Psoas muscle (tissue), 8 donors: ENCODE measurements around the gene MRPL24. TPM values are rescaled to one million over a fixed set of nuclear protein-coding genes. Genes with fewer than 3 reads are reported as not detected.

Source experiments
- ATAC-seq, 4 donors: fragments of 200-7000 bp; cut with Tn5 transposase; one replicate each; pipeline ENCODE4 v1.9.1; 2020; ENCODE audit warnings: moderate library complexity in 3 of 4, mild to moderate bottlenecking in 2 of 4
- DNase-seq, 2 donors: peaks; one replicate each; pipeline ENCODE4 v3.0.0-alpha.2; 2020
- H3K27ac ChIP-seq: fragments of 200-600 bp; one replicate; pipeline ENCODE4 v1.8.0; 2022
- H3K27me3 ChIP-seq, 3 donors: fragments of 200-600 bp in 1 of 3; one replicate each; pipeline versions ENCODE4 v1.6.1 to v1.8.0; 2013 to 2022; ENCODE audit warnings: low read length in 2 of 3, mild to moderate bottlenecking in 2 of 3, moderate library complexity in 1 of 3; ENCODE audit not compliant: insufficient read depth in 3 of 3
- H3K36me3 ChIP-seq, 2 donors: fragments of 200-600 bp in 1 of 2; one replicate each; pipeline versions ENCODE4 v1.6.1 to v1.8.0; 2013 to 2022; ENCODE audit warnings: low read depth in 1 of 2, mild to moderate bottlenecking in 1 of 2, moderate library complexity in 1 of 2; ENCODE audit not compliant: insufficient read depth in 1 of 2
- H3K4me1 ChIP-seq: fragments of 200-600 bp; one replicate; pipeline ENCODE4 v1.8.0; 2022
- H3K4me3 ChIP-seq: fragments of 200-600 bp; one replicate; pipeline ENCODE4 v1.8.0; 2022; ENCODE audit warnings: mild to moderate bottlenecking
- H3K9me3 ChIP-seq: fragments of 200-600 bp; one replicate; pipeline ENCODE4 v1.8.0; 2022
- CTCF ChIP-seq: fragments of 200-600 bp; IDR thresholded peaks from one replicate; pipeline ENCODE4 v1.8.0; 2022; ENCODE audit warnings: antibody characterized with exemption
- WGBS, 3 donors: extraction: QIAGEN DNeasy Blood & Tissue Kit; methylation state at CpG; one replicate each; pipeline versions ENCODE4 v1.1.6 to v1.1.7; 2013; 5-methylcytosine and 5-hydroxymethylcytosine counted together
- intact Hi-C, 2 donors: fragments of 100-400 bp; cut with DNase I; formaldehyde crosslinking; loops; one replicate each; pipeline versions ENCODE4 v1.11.0 to v1.14.2; 2022
- polyA plus RNA-seq, 3 donors: library from polyadenylated mRNA; stranded (reverse); fragments of 200-250 nt; gene quantifications; one replicate each; pipeline ENCODE4 v1.2.3, GENCODE V29; 2013
- total RNA-seq, 4 donors: library from RNA; stranded (reverse); fragmentation: NEBNext Ultra II Directional in 2 of 4; extraction: Animal tissue kit (Norgen Biotek cat#: 25700) in 2 of 4; gene quantifications; one replicate each; pipeline versions ENCODE4 v1.2.1 to v1.2.4, GENCODE V29; 2021 to 2023
- donor health status: healthy with polysubstance abuse.
- donor health status: DM: no; HTN: no; CAD: no; lungs with moderate emphysema.
- donor health status: Bipolar disorder and iron deficiency.
- donor health status: healthy.
- donor health status: DM: yes; HTN: yes; CAD: no.
- donor health status: DM: no; HTN: no; CAD: no.
- donor health status: DM: no; HTN: no; CAD: no.
- donor health status: DM: yes; HTN: yes; CAD: no.

The MRPL24 gene
- total and polyA plus RNA-seq, 7 donors = 86.1 to 174 (median 137) TPM

- intact Hi-C loops = loop anchor here (1.0 to 5.0 kb wide), 4 partner anchors 35 to 67 kb away; partner anchors contain the start of gene PRCC (in 1 of the 2)
- DNase-seq (peak; percentile 88 to 94), ATAC-seq (peak; percentile 73 to 78 (median 74))
- H3K27ac ChIP-seq = peak overlapping the region; percentile 67
- peaks cover 7 to 51% of the 10 kb centered on the region in 2 donors for H3K36me3 ChIP-seq
- WGBS, 3 donors = 11 to 14% (median 11%) methylated on average over 17 to 18 of the region's 18 CpGs
- H3K27me3 ChIP-seq = no peaks in the 10 kb centered on the region
- peaks cover 45% of the 10 kb centered on the region for H3K4me1 ChIP-seq
- peak overlapping the region; percentile 80 for H3K4me3 ChIP-seq
- H3K9me3 ChIP-seq = no peaks in the 10 kb centered on the region
- peak; percentile 96 for TF ChIP-seq CTCF
Measured at GRCh38 chr1:156725683-156726280, 15.1 kb downstream of the MRPL24 start.

GRCh38 chr1:156721535-156721934, 19.4 kb downstream of the MRPL24 start:
- DNase-seq (no peak), ATAC-seq (no peak)
- WGBS, 3 donors = 91 to 95% (median 93%) methylated on average over 4 of the region's 4 CpGs
- no peak overlapping the region for H3K4me3 ChIP-seq
- intact Hi-C loops = no loop called here
- peaks cover 7 to 49% of the 10 kb centered on the region in 2 donors for H3K36me3 ChIP-seq
- no peaks in the 10 kb centered on the region for H3K27me3 ChIP-seq
- no peaks in the 10 kb centered on the region for H3K9me3 ChIP-seq
- no peak overlapping the region for H3K27ac ChIP-seq
- TF ChIP-seq CTCF = no peak
- H3K4me1 ChIP-seq = peaks cover 23% of the 10 kb centered on the region

- no peak overlapping the region for H3K27ac ChIP-seq
- H3K36me3 ChIP-seq = peaks cover 7 to 45% of the 10 kb centered on the region in 2 donors
- H3K4me3 ChIP-seq = no peak overlapping the region
- DNase-seq = no peak
- H3K9me3 ChIP-seq = no peaks in the 10 kb centered on the region
- WGBS, 3 donors = 65 to 76% (median 66%) methylated on average over 2 of the region's 2 CpGs
- no peak for TF ChIP-seq CTCF
- intact Hi-C loops = no loop called here
- peaks cover 19% of the 10 kb centered on the region for H3K4me1 ChIP-seq
- no peaks in the 10 kb centered on the region for H3K27me3 ChIP-seq
- ATAC-seq = no peak
Measured at GRCh38 chr1:156721131-156721530, 19.8 kb downstream of the MRPL24 start.

GRCh38 chr1:156717351-156717750, 23.5 kb downstream of the MRPL24 start:
- DNase-seq (no peak), ATAC-seq (no peak)
- 80 to 83% (median 80%) methylated on average over 4 of the region's 4 CpGs for WGBS, 3 donors
- intact Hi-C loops = loop anchor here in 1 of 2 donors (10.0 kb wide), 1 partner anchor 167 kb away; no protein-coding TSS in a partner anchor
- H3K27ac ChIP-seq = no peak overlapping the region
- TF ChIP-seq CTCF = no peak
- no peak overlapping the region for H3K4me3 ChIP-seq
- H3K27me3 ChIP-seq = no peaks in the 10 kb centered on the region
- H3K9me3 ChIP-seq = no peaks in the 10 kb centered on the region
- H3K36me3 ChIP-seq = peaks cover 0 to 18% of the 10 kb centered on the region in 2 donors
- no peaks in the 10 kb centered on the region for H3K4me1 ChIP-seq
